Vagina (tissue), 2 donors: ENCODE data around the gene IDE. TPM values are rescaled to one million over a fixed set of nuclear protein-coding genes. Genes with fewer than 3 reads are reported as not detected.
A peak's percentile ranks its signal among the peaks of the same experiment; 100 is the strongest.
"Not testable (repeated sequence)": the region's sequence is repeated elsewhere in the genome, so short reads cannot be mapped to it uniquely, and the experiment has no call there.

Experiments
- DNase-seq, 2 donors: peaks; one replicate each; pipeline ENCODE4 v3.0.0-alpha.2; 2017; ENCODE audit errors: extremely low spot score in 2 of 2
- H3K27ac ChIP-seq: fragments of 200-600 bp; sonication (generic); one replicate; pipeline ENCODE4 v1.5.1; 2019
- H3K27me3 ChIP-seq: fragments of 200-600 bp; sonication (generic); one replicate; pipeline ENCODE4 v1.5.1; 2019
- H3K36me3 ChIP-seq, 2 donors: fragments of 200-600 bp; sonication (generic); one replicate each; pipeline ENCODE4 v1.5.1; 2017 to 2019
- H3K4me1 ChIP-seq: fragments of 200-600 bp; sonication (generic); one replicate; pipeline ENCODE4 v1.5.1; 2019
- H3K4me3 ChIP-seq, 2 donors: fragments of 200-600 bp; sonication (generic); 1 replicate in 1 of 2; 2 replicates in 1 of 2; pipeline ENCODE4 v1.5.1; 2016 to 2019
- H3K9me3 ChIP-seq: fragments of 200-600 bp; sonication (generic); one replicate; pipeline ENCODE4 v1.5.1; 2019
- CTCF ChIP-seq, 3 experiments: fragments of 450-650 bp in 2 of 3; fragments of 200-600 bp in 1 of 3; sonication (generic) in 1 of 3; IDR thresholded peaks; one replicate each; pipeline ENCODE4 v1.5.1; 2017 to 2019; ENCODE audit warnings: antibody characterized with exemption in 3 of 3, mild to moderate bottlenecking in 2 of 3, moderate library complexity in 2 of 3
- POLR2A ChIP-seq, 2 donors: fragments of 450-650 bp; IDR thresholded peaks; one replicate each; pipeline ENCODE4 v1.6.1; 2017; ENCODE audit warnings: antibody characterized with exemption in 2 of 2, mild to moderate bottlenecking in 2 of 2, moderate library complexity in 2 of 2
- POLR2AphosphoS5 ChIP-seq, 2 donors: sonication (generic); formaldehyde crosslinking; IDR thresholded peaks; one replicate each; pipeline ENCODE4 v1.9.0; 2017; ENCODE audit warnings: antibody characterized with exemption in 2 of 2, mild to moderate bottlenecking in 2 of 2, low read depth in 1 of 2; ENCODE audit not compliant: insufficient read depth in 1 of 2
- intact Hi-C: fragments of 100-400 bp; cut with DNase I; formaldehyde crosslinking; loops from one replicate; pipeline ENCODE4 v1.15.1; 2023
- total RNA-seq: library from RNA; depleted of rRNA; stranded (reverse); fragments of >200 nt; gene quantifications from one replicate; pipeline ENCODE4 v1.2.3, GENCODE V29; 2016

Gene IDE
- total RNA-seq, 1 donor from 2014 or later: 22.3 TPM

DNA sequence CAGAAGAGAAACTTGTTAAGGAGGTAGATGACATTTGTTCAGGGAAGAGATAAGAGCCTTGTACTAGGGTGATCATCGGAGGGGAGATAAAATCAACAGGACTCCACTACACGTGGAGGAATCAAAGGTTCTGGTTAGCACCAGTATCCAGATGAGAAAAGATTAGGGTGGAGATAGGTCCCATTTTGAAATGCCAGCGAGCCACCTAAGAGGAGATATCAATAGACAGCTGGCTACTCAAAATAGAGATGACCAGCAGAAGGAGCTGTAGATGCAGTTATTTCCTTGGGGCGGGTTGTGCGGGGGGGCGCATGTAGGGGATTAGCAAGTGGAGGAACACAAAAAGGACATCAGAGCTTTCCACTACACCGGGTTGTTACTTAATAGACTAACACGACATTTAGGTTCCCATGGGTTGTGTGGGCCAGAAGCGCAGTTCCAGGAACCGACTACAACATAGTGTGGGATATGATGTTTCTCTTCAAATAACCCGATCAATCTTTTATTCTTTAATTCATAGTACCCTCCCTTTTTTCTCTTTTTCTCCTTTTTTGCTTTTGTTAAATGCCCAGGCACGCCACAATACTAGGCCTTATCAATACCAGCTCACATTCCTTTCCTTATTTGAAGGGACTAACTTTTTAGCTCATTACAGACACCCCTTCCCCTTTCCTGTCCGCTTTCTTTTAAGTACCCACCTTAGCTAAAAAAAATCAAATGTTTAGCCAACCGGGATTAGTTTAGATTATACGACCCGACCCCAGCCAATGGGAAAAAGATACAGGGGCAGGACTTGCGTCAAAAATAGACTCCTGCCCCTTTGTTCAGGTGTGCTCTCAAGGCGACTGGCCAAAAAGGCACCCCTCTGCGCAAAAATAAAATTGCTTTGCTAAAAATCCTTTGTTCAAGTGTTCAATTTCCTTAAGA, 17.0 kb upstream of the IDE start:
- TF ChIP-seq POLR2A (IDR thresholded peaks at IDR 0.05) (no peak), CTCF (IDR thresholded peaks at IDR 0.05) (no peak), POLR2AphosphoS5 (IDR thresholded peaks at IDR 0.05; ENCODE audit: insufficient read depth in 1 of 2, low read depth in 1 of 2) (no peak)
- Histone ChIP-seq H3K4me1 (peaks cover 10% of the 10 kb centered on the region), H3K4me3 (peak overlapping the region; percentile 65 to 70), H3K36me3 (no peaks in the 10 kb centered on the region), H3K9me3 (no peaks in the 10 kb centered on the region), H3K27me3 (no peaks in the 10 kb centered on the region), H3K27ac (peak overlapping the region; percentile 84)
- no peak for DNase-seq
- intact Hi-C loops: no loop called here

- DNase-seq, H3K4me1 ChIP-seq, intact Hi-C loops, H3K4me3 ChIP-seq, H3K27me3 ChIP-seq, H3K9me3 ChIP-seq, H3K27ac ChIP-seq, H3K36me3 ChIP-seq: not testable (repeated sequence)
These were observed 8.5 kb upstream of the IDE start for GRCh38 chr10:92582347-92582746.

- no peak overlapping the region for H3K27ac ChIP-seq
- TF ChIP-seq POLR2A (IDR thresholded peaks at IDR 0.05) (no peak), POLR2AphosphoS5 (IDR thresholded peaks at IDR 0.05; ENCODE audit: insufficient read depth in 1 of 2, low read depth in 1 of 2) (no peak), CTCF (IDR thresholded peaks at IDR 0.05) (no peak)
- peaks cover 28% of the 10 kb centered on the region for H3K4me1 ChIP-seq
- no peaks in the 10 kb centered on the region for H3K9me3 ChIP-seq
- H3K27me3 ChIP-seq: no peaks in the 10 kb centered on the region
- no peaks in the 10 kb centered on the region for H3K36me3 ChIP-seq
- intact Hi-C loops: no loop called here
- DNase-seq: no peak
- no peak overlapping the region for H3K4me3 ChIP-seq
These were observed 2.1 kb upstream of the IDE start for GRCh38 chr10:92575961-92576360.

DNA sequence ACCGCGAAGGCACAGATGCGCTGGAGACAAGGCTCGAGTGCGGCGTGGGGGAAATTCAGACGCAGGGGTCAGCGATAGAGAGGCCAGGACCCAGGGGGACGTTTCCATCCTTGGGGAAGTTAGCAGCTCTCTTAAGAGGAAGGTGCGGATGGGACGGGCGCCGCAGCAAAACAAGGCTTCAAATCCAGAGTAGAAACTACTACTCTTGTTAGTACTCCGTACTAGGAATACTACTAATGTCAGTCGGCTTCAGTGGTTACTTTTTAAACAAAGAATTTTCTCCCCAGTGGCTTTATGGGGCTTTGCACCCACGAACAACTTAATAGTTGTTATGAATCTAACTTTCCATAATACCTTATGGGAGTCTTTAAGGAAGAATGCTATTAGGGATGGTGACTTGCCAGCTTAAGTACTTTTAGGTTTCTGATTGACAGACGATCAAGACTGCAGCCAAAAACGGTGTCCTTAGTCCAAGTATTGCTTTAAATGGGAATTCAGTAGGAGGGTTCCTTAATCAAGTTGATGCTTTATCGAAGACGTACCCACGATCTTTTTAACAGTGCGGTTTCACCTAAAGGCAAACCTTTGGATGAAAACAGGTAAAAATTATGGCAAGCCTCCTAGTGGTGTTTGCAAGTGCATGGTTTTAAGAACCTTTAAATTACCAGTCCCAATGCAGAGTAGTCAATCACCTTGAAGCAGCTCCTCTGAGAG, 812 bp upstream of the IDE start:
- Histone ChIP-seq H3K27ac (peak overlapping the region; percentile 94), H3K27me3 (no peaks in the 10 kb centered on the region), H3K9me3 (no peaks in the 10 kb centered on the region), H3K36me3 (no peaks in the 10 kb centered on the region), H3K4me1 (peaks cover 41% of the 10 kb centered on the region), H3K4me3 (peak overlapping the region; percentile 81 to 87)
- DNase-seq: no peak
- intact Hi-C loops: loop anchor here (5.0 kb wide), 1 partner anchor 57 kb away; no protein-coding TSS in a partner anchor
- TF ChIP-seq POLR2A (IDR thresholded peaks at IDR 0.05): no peak
- TF ChIP-seq CTCF (IDR thresholded peaks at IDR 0.05): peak in 1 of 3 experiments; percentile 19

DNA sequence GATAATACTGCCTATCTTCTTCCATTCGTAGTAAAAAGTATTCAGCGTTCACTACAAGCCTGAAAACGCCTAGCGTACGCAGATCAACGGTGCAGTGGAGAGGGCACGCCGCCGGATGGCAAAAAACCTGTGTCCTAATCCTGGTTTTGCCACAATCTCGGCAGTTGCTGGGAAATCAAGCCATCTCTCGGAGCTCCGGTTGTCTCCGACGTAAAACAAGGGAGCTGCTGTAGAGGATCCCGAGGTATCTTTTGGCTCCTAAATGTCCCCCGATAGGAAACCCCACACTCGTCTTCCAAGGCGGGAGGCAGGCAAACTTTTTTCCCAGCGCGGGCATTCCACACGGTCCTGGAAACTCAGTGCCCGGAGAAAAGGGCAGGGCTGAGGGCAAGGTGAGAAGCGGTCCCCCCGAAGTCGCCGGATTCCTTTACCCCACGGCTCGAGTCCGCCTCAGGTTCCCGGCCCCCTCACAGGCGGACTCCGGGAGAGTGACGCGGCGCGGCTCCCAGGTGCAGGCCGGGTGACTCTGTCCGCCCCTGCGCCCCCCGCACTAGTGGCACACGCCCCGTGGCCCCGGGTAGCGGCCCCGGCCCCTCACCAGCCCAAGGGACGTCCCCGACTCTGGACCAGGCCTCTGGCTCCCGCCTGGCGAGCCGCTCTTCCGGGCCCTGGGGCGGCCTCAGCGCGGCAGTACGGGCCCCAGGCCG, 649 bp downstream of the IDE start:
- intact Hi-C loops: loop anchor here (5.0 kb wide), 1 partner anchor 56 kb away; no protein-coding TSS in a partner anchor
- H3K4me3 ChIP-seq: peak overlapping the region; percentile 81 to 87
- DNase-seq: no peak

More for the DNA sequence above, 649 bp downstream of the IDE start:
- TF ChIP-seq POLR2A (IDR thresholded peaks at IDR 0.05): no peak
- TF ChIP-seq CTCF (IDR thresholded peaks at IDR 0.05): no peak
- no peak for TF ChIP-seq POLR2AphosphoS5 (IDR thresholded peaks at IDR 0.05; ENCODE audit: insufficient read depth in 1 of 2, low read depth in 1 of 2)
- Histone ChIP-seq H3K36me3 (no peaks in the 10 kb centered on the region), H3K27me3 (no peaks in the 10 kb centered on the region), H3K27ac (peak overlapping the region; percentile 94), H3K4me1 (peaks cover 48% of the 10 kb centered on the region), H3K9me3 (no peaks in the 10 kb centered on the region)
